Left ventricle myocardium inferior (tissue), 1 donor: Measurements from ENCODE around the gene WDR17. TPM values are rescaled to one million over a fixed set of nuclear protein-coding genes. Genes with fewer than 3 reads are reported as not detected.

Experiments used
- DNase-seq: peaks from one replicate; pipeline ENCODE4 v3.0.0-alpha.2; 2020
- H3K27ac ChIP-seq: fragments of 200-600 bp; replicated peaks from 2 replicates; pipeline ENCODE4 v1.8.0; 2021
- H3K27me3 ChIP-seq: fragments of 200-600 bp; 2 replicates; pipeline ENCODE4 v1.8.0; 2021; ENCODE audit warnings: low read depth
- H3K36me3 ChIP-seq: fragments of 200-600 bp; 2 replicates; pipeline ENCODE4 v1.8.0; 2021
- H3K4me1 ChIP-seq: fragments of 200-600 bp; 2 replicates; pipeline ENCODE4 v1.8.0; 2021
- H3K4me3 ChIP-seq: fragments of 200-600 bp; 2 replicates; pipeline ENCODE4 v1.8.0; 2021; ENCODE audit warnings: mild to moderate bottlenecking, moderate library complexity
- H3K9me3 ChIP-seq: fragments of 200-600 bp; replicated peaks from 2 replicates; pipeline ENCODE4 v1.8.0; 2021
- intact Hi-C: fragments of 100-400 bp; cut with micrococcal nuclease; formaldehyde crosslinking; loops from one replicate; pipeline ENCODE4 v1.11.0; 2022
- total RNA-seq: library from RNA; stranded (reverse); fragmentation: NEBNext Ultra II Directional; extraction: Animal tissue kit (Norgen Biotek cat#: 25700); gene quantifications from one replicate; pipeline ENCODE4 v1.2.1, GENCODE V29; 2021
- TF ChIP-seq, protein P1 (sequence below): fragments of 200-600 bp; IDR thresholded peaks from 2 replicates; pipeline ENCODE4 v1.8.0; 2021; ENCODE audit warnings: antibody characterized with exemption, mild to moderate bottlenecking, borderline replicate concordance
- donor health status: DM: no; HTN: yes; CAD: no; lungs with severe emphysema.

Gene WDR17
- total RNA-seq, 1 donor from 2014 or later: 0.38 TPM

DNA sequence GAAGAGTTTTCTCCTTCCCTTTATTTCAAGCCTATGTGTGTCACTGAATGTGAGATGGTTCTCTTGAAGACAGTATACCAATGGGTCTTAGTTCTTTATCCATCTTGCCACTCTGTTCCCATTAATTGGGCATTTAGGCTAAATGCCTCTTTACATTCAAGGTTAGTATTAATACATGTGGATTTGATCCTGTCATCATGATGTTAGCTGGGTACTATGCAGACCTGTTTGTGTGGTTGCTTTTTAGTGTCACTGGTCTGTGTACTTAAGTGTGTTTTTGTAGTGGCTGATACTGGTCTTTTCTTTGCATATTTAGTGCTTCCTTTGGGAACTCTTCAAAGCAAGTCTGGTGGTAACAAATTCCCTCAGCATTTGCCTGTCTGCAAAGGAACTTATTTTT lies 23.4 kb upstream of the WDR17 start:
- H3K9me3 ChIP-seq: peaks cover 21% of the 10 kb centered on the region
- no peaks in the 10 kb centered on the region for H3K36me3 ChIP-seq
- no peaks in the 10 kb centered on the region for H3K4me1 ChIP-seq
- no peak overlapping the region for H3K27ac ChIP-seq
- intact Hi-C loops: no loop called here
- DNase-seq: no peak
- TF ChIP-seq, protein P1, sequence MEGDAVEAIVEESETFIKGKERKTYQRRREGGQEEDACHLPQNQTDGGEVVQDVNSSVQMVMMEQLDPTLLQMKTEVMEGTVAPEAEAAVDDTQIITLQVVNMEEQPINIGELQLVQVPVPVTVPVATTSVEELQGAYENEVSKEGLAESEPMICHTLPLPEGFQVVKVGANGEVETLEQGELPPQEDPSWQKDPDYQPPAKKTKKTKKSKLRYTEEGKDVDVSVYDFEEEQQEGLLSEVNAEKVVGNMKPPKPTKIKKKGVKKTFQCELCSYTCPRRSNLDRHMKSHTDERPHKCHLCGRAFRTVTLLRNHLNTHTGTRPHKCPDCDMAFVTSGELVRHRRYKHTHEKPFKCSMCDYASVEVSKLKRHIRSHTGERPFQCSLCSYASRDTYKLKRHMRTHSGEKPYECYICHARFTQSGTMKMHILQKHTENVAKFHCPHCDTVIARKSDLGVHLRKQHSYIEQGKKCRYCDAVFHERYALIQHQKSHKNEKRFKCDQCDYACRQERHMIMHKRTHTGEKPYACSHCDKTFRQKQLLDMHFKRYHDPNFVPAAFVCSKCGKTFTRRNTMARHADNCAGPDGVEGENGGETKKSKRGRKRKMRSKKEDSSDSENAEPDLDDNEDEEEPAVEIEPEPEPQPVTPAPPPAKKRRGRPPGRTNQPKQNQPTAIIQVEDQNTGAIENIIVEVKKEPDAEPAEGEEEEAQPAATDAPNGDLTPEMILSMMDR: no peak
- no peak overlapping the region for H3K4me3 ChIP-seq
- H3K27me3 ChIP-seq: peaks cover 11% of the 10 kb centered on the region

DNA sequence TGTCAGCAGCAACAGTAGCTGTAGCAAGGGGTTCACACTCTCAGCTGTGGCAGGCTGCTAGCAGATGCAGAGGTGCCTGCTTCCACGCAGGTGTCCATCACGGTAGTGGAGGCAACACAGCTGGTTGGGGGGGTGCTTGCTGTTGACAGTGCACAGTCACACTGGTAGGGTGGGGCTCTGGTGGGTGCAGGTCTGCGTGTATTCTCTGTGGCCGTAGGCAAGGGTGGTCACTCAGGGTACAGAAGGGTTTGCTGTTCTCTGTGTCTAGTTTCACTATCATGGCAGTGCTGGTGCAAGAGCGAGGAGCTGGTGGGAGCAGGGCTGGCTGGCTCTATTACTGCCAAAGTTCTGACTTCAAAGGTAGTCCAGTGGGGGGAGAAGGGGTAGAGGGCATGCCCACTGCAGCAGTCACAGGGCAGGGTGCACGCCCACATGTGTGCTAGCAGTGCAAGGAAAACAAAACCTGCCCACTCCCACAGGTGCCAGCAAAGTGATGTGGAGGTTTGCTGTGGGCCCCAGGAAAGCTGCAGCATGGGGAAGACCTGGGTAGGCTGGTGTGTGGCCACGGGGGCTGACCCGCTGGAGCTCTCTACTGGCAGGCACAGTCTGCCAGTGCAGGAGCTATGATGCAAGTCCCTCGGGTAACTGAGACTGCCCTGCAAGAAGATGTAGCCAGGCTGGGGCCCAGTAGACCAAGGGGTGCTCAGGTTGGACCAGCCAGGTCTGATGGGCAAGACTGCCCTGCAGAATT lies 21.6 kb upstream of the WDR17 start:
- no peaks in the 10 kb centered on the region for H3K4me1 ChIP-seq
- peaks cover 14% of the 10 kb centered on the region for H3K9me3 ChIP-seq
- peaks cover 11% of the 10 kb centered on the region for H3K27me3 ChIP-seq
- no peak overlapping the region for H3K4me3 ChIP-seq
- DNase-seq: no peak
- H3K36me3 ChIP-seq: no peaks in the 10 kb centered on the region
- intact Hi-C loops: no loop called here
- H3K27ac ChIP-seq: no peak overlapping the region
- TF ChIP-seq, protein P1: no peak

DNA sequence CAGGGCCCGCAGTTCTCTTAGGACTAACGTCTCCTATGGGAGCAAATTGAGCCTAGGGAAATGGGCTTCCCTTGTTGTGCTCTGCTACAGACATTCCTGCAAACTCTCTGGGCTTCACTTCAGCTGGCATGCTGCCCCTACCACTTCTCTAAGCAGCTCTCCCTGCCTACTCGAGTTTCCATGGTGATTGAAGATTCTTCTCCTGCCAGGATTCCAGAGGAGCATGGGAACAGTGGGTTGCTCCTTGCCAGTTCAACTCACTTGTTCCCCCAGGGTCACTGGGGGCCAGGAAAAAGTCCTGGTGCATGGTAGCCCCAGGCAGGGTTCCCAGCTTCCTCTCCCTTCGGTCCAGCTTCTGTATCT lies 21.1 kb upstream of the WDR17 start:
- Histone ChIP-seq H3K4me3 (no peak overlapping the region), H3K36me3 (no peaks in the 10 kb centered on the region), H3K27ac (no peak overlapping the region), H3K4me1 (no peaks in the 10 kb centered on the region), H3K9me3 (peaks cover 8% of the 10 kb centered on the region), H3K27me3 (peaks cover 11% of the 10 kb centered on the region)
- intact Hi-C loops: no loop called here
- TF ChIP-seq, protein P1: no peak
- no peak for DNase-seq

DNA sequence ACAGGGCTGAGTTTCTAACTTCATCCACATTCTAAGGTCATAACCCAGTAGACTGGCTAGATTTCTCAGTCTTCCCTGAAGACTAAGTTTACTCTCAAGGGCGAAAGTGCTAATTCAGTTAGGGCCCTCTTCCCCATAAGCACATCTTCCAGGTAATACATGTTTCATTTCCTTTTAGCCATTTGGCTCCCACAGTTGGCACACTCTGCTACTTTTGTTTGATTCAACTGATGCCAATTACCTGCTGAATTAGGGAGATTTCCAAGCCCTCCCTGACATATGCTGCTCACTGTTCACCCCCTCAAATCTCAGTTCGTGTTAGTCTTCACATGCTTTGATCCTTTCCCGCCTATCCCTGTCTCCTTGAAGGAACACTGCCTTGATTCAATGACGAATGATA lies 17.0 kb upstream of the WDR17 start:
- peaks cover 11% of the 10 kb centered on the region for H3K27me3 ChIP-seq
- H3K4me1 ChIP-seq: no peaks in the 10 kb centered on the region
- TF ChIP-seq, protein P1: no peak
- intact Hi-C loops: no loop called here
- no peak overlapping the region for H3K27ac ChIP-seq
- no peak overlapping the region for H3K4me3 ChIP-seq
- H3K36me3 ChIP-seq: no peaks in the 10 kb centered on the region
- DNase-seq: no peak
- no peaks in the 10 kb centered on the region for H3K9me3 ChIP-seq

DNA sequence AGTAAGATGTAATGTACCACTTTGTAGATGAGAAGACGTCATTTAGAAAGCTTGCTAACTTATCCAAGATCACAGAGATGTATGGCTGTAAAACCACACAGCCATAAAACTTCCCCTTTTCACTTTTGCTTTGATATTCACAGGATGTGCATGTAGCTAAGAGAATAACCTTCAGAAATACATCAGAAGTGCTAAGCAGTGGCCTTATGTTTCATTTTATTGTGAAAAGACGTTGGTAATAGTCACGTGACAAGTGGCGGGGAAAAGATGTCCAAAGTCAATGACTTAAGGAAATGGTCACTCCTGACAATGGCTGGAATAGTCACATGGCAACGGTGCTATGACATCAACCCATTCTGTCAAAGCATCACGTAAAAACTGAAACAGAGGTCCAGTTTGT lies 12.9 kb upstream of the WDR17 start:
- Histone ChIP-seq H3K9me3 (no peaks in the 10 kb centered on the region), H3K4me3 (no peak overlapping the region), H3K27me3 (no peaks in the 10 kb centered on the region), H3K4me1 (no peaks in the 10 kb centered on the region), H3K27ac (no peak overlapping the region), H3K36me3 (no peaks in the 10 kb centered on the region)
- DNase-seq: no peak
- TF ChIP-seq, protein P1: no peak
- intact Hi-C loops: no loop called here
